CD4-positive, alpha-beta T cell (primary cell): Measurements from ENCODE around the gene NAB2. TPM values are rescaled to one million over a fixed set of nuclear protein-coding genes. Genes with fewer than 3 reads are reported as not detected.

Source experiments
- ATAC-seq: fragments of 200-7000 bp; cut with Tn5 transposase; one replicate; pipeline ENCODE4 v1.10.0; 2022; ENCODE audit warnings: mild to moderate bottlenecking; ENCODE audit not compliant: poor library complexity
- CTCF ChIA-PET: fragments of 350-600 bp; sonication (Branson Sonifier 250); formaldehyde crosslinking; loops from one replicate; lab custom pipeline; 2021; ENCODE audit warnings: antibody characterized with exemption, inconsistent platforms; lab: Charles Lee
- POLR2A ChIA-PET: fragments of 350-600 bp; sonication (Branson Sonifier 250); formaldehyde crosslinking; loops from one replicate; lab custom pipeline; 2021; ENCODE audit warnings: antibody characterized with exemption, inconsistent platforms; lab: Charles Lee
- DNase-seq, 14 experiments: peaks; one replicate each; pipeline ENCODE4 v3.0.0-alpha.2; 2013 to 2020; ENCODE audit warnings: mixed read lengths in 2 of 14
- H3K27ac ChIP-seq, 2 donors: one replicate each; pipeline versions ENCODE4 v1.5.1 to v1.7.0; 2013; ENCODE audit warnings: low read length in 2 of 2, low read depth in 1 of 2, mild to moderate bottlenecking in 1 of 2
- H3K27me3 ChIP-seq, 2 experiments: 1 replicate in 1 of 2; 2 replicates in 1 of 2; pipeline versions ENCODE4 v1.6.1 to v1.7.0; 2013; ENCODE audit warnings: low read length in 2 of 2, control low read depth in 1 of 2, mild to moderate bottlenecking in 1 of 2, moderate library complexity in 1 of 2; ENCODE audit not compliant: insufficient read depth in 2 of 2, control insufficient read depth in 1 of 2
- H3K36me3 ChIP-seq: one replicate; pipeline ENCODE4 v1.6.1; 2013; ENCODE audit warnings: low read length, control low read depth; ENCODE audit not compliant: insufficient read depth
- H3K4me1 ChIP-seq: one replicate; pipeline ENCODE4 v1.6.1; 2013; ENCODE audit warnings: low read length, control low read depth; ENCODE audit not compliant: insufficient read depth
- H3K4me3 ChIP-seq: one replicate; pipeline ENCODE4 v1.5.1; 2013; ENCODE audit warnings: mild to moderate bottlenecking, low read length, moderate library complexity
- H3K9me3 ChIP-seq, 2 experiments: 1 replicate in 1 of 2; 2 replicates in 1 of 2; pipeline versions ENCODE4 v1.6.1 to v1.7.0; 2013; ENCODE audit warnings: low read length in 2 of 2, mild to moderate bottlenecking in 2 of 2, control low read depth in 1 of 2, moderate library complexity in 1 of 2; ENCODE audit not compliant: control insufficient read depth in 1 of 2, insufficient read depth in 1 of 2
- H3K27ac Mint-ChIP-seq: one replicate; pipeline ENCODE4 v1.8.0; 2020; ENCODE audit warnings: mixed read lengths
- H3K27me3 Mint-ChIP-seq: one replicate; pipeline ENCODE4 v1.8.0; 2021; ENCODE audit warnings: mixed read lengths
- H3K36me3 Mint-ChIP-seq: one replicate; pipeline ENCODE4 v1.8.0; 2021; ENCODE audit warnings: low read depth, mixed read lengths
- H3K4me1 Mint-ChIP-seq: one replicate; pipeline ENCODE4 v1.8.0; 2021; ENCODE audit warnings: low read depth, mixed read lengths
- H3K4me3 Mint-ChIP-seq: one replicate; pipeline ENCODE4 v1.8.0; 2020; ENCODE audit warnings: mild to moderate bottlenecking, mixed read lengths
- H3K9me3 Mint-ChIP-seq: one replicate; pipeline ENCODE4 v1.8.0; 2020; ENCODE audit warnings: mixed read lengths
- CTCF ChIP-seq: fragments of 200-600 bp; IDR thresholded peaks from one replicate; pipeline ENCODE4 v1.8.0; 2022; ENCODE audit warnings: antibody characterized with exemption, mild to moderate bottlenecking
- intact Hi-C, 2 experiments: fragments of 100-400 bp; cut with DNase I in 1 of 2; cut with micrococcal nuclease in 1 of 2; formaldehyde crosslinking; loops; one replicate each; pipeline versions ENCODE4 v1.15.1 to v1.9.0; 2023 to 2025; cut with DNase I, micrococcal nuclease
- total RNA-seq, 174 experiments: library from RNA in 2 of 174; stranded (reverse) in 2 of 174; gene quantifications; one replicate each; pipeline ENCODE4 v1.2.3 and lab custom pipeline; 2021 to 2026

Gene NAB2
- total RNA-seq, 2 experiments from 2014 or later = 4.8 to 6.1 TPM

- no peak for DNase-seq
- Mint-ChIP-seq H3K4me1 (peaks cover 11% of the 10 kb centered on the region), H3K9me3 (no peaks in the 10 kb centered on the region), H3K27me3 (peaks cover 4% of the 10 kb centered on the region), H3K36me3 (no peaks in the 10 kb centered on the region), H3K4me3 (no peak overlapping the region), H3K27ac (no peak overlapping the region)
- Histone ChIP-seq H3K4me1 (peaks cover 3% of the 10 kb centered on the region), H3K27ac (no peak overlapping the region), H3K4me3 (no peak overlapping the region), H3K9me3 (no peaks in the 10 kb centered on the region), H3K27me3 (no peaks in the 10 kb centered on the region), H3K36me3 (no peaks in the 10 kb centered on the region)
- no peak for ATAC-seq
- ChIA-PET CTCF (no interaction called here), POLR2A (no interaction called here)
- intact Hi-C loops = no loop called here
- no peak for TF ChIP-seq CTCF
Measured at GRCh38 chr12:57133916-57134315, 45.0 kb downstream of the NAB2 start.

DNA sequence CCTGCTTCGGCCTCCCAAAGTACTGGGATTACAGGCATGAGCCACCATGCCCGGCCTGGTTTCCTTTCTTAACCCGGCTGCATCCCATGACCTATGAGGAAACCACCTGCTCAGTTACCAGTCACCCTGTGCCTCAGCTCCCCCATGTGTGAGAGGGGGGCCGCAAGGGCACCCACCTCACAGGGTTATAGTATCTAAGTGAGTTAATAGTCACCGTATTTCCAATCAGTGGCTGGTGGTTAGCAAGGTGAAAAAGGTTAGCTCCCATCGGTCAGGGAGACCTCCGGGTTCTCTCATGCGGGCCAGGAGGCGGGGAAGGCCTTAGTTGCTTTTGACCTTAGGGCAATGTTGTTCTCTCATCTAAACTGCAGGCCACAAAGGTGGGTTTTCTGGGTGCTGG lies 46.0 kb downstream of the NAB2 start:
- no peak overlapping the region for H3K27ac Mint-ChIP-seq
- H3K9me3 Mint-ChIP-seq = no peaks in the 10 kb centered on the region
- POLR2A ChIA-PET = no interaction called here
- H3K9me3 ChIP-seq = no peaks in the 10 kb centered on the region
- no peaks in the 10 kb centered on the region for H3K27me3 ChIP-seq
- no peak for TF ChIP-seq CTCF
- DNase-seq (no peak), ATAC-seq (no peak)
- no peaks in the 10 kb centered on the region for H3K27me3 Mint-ChIP-seq
- H3K36me3 ChIP-seq = peaks cover 2% of the 10 kb centered on the region
- no peak overlapping the region for H3K4me3 ChIP-seq
- no peaks in the 10 kb centered on the region for H3K36me3 Mint-ChIP-seq
- CTCF ChIA-PET = interaction anchor here (1.0 kb wide), 1 partner anchor 10 kb away, joined by 4 read pairs; no protein-coding TSS in a partner anchor
- H3K4me1 Mint-ChIP-seq = peaks cover 6% of the 10 kb centered on the region
- H3K4me3 Mint-ChIP-seq = no peak overlapping the region
- intact Hi-C loops = no loop called here
- H3K4me1 ChIP-seq = no peaks in the 10 kb centered on the region
- H3K27ac ChIP-seq = no peak overlapping the region

DNA sequence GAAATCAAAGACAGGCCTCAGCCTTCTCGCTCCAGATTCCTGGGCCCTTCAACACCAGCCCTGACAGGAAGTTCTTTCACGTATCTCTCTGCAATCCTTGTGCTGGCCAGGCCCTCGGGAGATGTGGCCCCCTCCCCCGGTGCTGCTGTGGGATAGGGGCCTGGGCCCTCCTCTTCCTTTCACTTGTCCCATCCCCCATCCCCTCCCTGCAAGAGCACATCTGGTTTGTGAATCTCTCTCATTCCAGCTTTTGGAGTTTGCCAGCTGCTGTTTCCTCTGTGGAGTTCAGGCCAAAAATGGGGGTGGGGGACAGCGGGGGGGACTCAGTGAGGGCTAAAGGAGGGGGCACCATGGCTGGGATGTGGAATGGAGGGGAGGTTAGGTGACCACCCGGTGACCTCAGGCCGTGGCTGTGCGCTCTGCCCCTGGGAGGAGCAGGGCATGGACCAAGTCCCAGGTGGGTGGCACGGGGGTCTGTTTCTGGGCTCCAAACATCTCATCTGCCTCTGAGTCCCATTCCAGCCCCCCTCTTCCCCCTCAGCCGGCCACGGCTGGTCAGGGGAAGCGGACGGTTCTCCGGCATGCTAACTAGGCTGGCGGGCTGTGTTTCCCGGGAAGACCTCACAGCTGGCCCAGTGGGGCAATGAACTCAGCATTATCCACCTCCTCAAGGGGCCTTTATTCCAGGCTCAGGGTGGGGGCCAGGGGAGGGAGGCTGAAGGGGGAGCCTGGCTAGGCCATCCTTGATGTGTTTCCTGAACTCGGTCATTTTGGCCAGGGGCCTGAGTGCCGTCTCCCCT lies 46.8 kb downstream of the NAB2 start:
- Mint-ChIP-seq H3K27ac (no peak overlapping the region), H3K4me3 (no peak overlapping the region), H3K4me1 (peaks cover 2% of the 10 kb centered on the region), H3K36me3 (no peaks in the 10 kb centered on the region), H3K27me3 (no peaks in the 10 kb centered on the region), H3K9me3 (no peaks in the 10 kb centered on the region)
- ChIA-PET CTCF (interaction anchor here (1.0 kb wide), 1 partner anchor 11 kb away, joined by 4 read pairs; no protein-coding TSS in a partner anchor), POLR2A (no interaction called here)
- no peaks in the 10 kb centered on the region for H3K9me3 ChIP-seq
- intact Hi-C loops = no loop called here
- H3K27ac ChIP-seq = no peak overlapping the region
- ATAC-seq (no peak), DNase-seq (no peak)
- no peak for TF ChIP-seq CTCF
- no peaks in the 10 kb centered on the region for H3K4me1 ChIP-seq
- no peak overlapping the region for H3K4me3 ChIP-seq
- no peaks in the 10 kb centered on the region for H3K27me3 ChIP-seq
- H3K36me3 ChIP-seq = peaks cover 2% of the 10 kb centered on the region
